Measurements from ENCODE around the gene GPR3. TPM values are rescaled to one million over a fixed set of nuclear protein-coding genes. Genes with fewer than 3 reads are reported as not detected.
A peak's percentile ranks its signal among the peaks of the same experiment; 100 is the strongest.

GPR3 gene
- total RNA-seq, 4 donors from 2014 or later = 0.55 to 1.9 TPM; not detected in 2

- no peak overlapping the region for H3K4me3 ChIP-seq
- intact Hi-C loops (cut with DNase I; ENCODE audit: low total_unique reads) = no loop called here
Observed at GRCh38 chr1:27413004-27413403, 20.6 kb downstream of the GPR3 start.

GRCh38 chr1:27414091-27414490, 21.7 kb downstream of the GPR3 start:
- DNase-seq = no peak
- no peaks in the 10 kb centered on the region for H3K9me3 ChIP-seq
- TF ChIP-seq CTCF (IDR thresholded peaks at IDR 0.05) (no peak), POLR2A (IDR thresholded peaks at IDR 0.05) (no peak)
- peaks cover 6 to 18% of the 10 kb centered on the region in 2 donors for H3K4me1 ChIP-seq
- no peaks in the 10 kb centered on the region for H3K36me3 ChIP-seq
- no peaks in the 10 kb centered on the region for H3K27me3 ChIP-seq
- H3K27ac ChIP-seq = peak overlapping the region in 1 of 2 donors; percentile 22
- no peak overlapping the region for H3K4me3 ChIP-seq
- intact Hi-C loops (cut with DNase I; ENCODE audit: low total_unique reads) = no loop called here

More at GRCh38 chr1:27413004-27413403, 20.6 kb downstream of the GPR3 start:
- H3K27ac ChIP-seq = peak overlapping the region in 1 of 2 donors; percentile 15
- no peaks in the 10 kb centered on the region for H3K27me3 ChIP-seq
- DNase-seq = no peak
- H3K36me3 ChIP-seq = no peaks in the 10 kb centered on the region
- TF ChIP-seq CTCF (IDR thresholded peaks at IDR 0.05) = no peak
- no peak for TF ChIP-seq POLR2A (IDR thresholded peaks at IDR 0.05)
- peaks cover 0 to 7% of the 10 kb centered on the region in 2 donors for H3K4me1 ChIP-seq
- H3K9me3 ChIP-seq = no peaks in the 10 kb centered on the region

- TF ChIP-seq POLR2A (IDR thresholded peaks at IDR 0.05) (no peak), CTCF (IDR thresholded peaks at IDR 0.05) (peak; percentile 28 to 49 (median 38))
- Histone ChIP-seq H3K9me3 (no peaks in the 10 kb centered on the region), H3K4me3 (no peak overlapping the region), H3K36me3 (no peaks in the 10 kb centered on the region), H3K4me1 (peaks cover 10 to 18% of the 10 kb centered on the region in 2 donors), H3K27me3 (no peaks in the 10 kb centered on the region), H3K27ac (peak overlapping the region; percentile 75 to 96)
- no peak for DNase-seq
- intact Hi-C loops (cut with DNase I; ENCODE audit: low total_unique reads) = no loop called here
Observed at GRCh38 chr1:27416387-27417111, 24.1 kb downstream of the GPR3 start.

- no peak for TF ChIP-seq CTCF (IDR thresholded peaks at IDR 0.05)
- no peak for TF ChIP-seq POLR2A (IDR thresholded peaks at IDR 0.05)
- DNase-seq = no peak
- Histone ChIP-seq H3K9me3 (no peaks in the 10 kb centered on the region), H3K4me3 (no peak overlapping the region), H3K27me3 (no peaks in the 10 kb centered on the region), H3K36me3 (no peaks in the 10 kb centered on the region), H3K27ac (peak overlapping the region; percentile 75 to 96), H3K4me1 (peaks cover 10 to 18% of the 10 kb centered on the region in 2 donors)
- intact Hi-C loops (cut with DNase I; ENCODE audit: low total_unique reads) = no loop called here
Observed at GRCh38 chr1:27417713-27418112, 25.3 kb downstream of the GPR3 start.

GRCh38 chr1:27418326-27419185, 26.1 kb downstream of the GPR3 start:
- TF ChIP-seq POLR2A (IDR thresholded peaks at IDR 0.05) (no peak), CTCF (IDR thresholded peaks at IDR 0.05) (peak in 1 of 4 experiments; percentile 10)
- H3K27ac ChIP-seq = peak overlapping the region; percentile 75 to 96
- intact Hi-C loops (cut with DNase I; ENCODE audit: low total_unique reads) = no loop called here
- no peak overlapping the region for H3K4me3 ChIP-seq
- no peaks in the 10 kb centered on the region for H3K9me3 ChIP-seq
- peaks cover 10 to 18% of the 10 kb centered on the region in 2 donors for H3K4me1 ChIP-seq
- H3K36me3 ChIP-seq = no peaks in the 10 kb centered on the region
- DNase-seq = peak; percentile 78 to 87
- no peaks in the 10 kb centered on the region for H3K27me3 ChIP-seq
